Hepatocyte (in vitro differentiated cells): ENCODE data around the gene DAND5.

Experiments used
- EZH2phosphoT487 ChIP-seq: fragments of 200-600 bp; sonication (generic); IDR thresholded peaks from one replicate; pipeline ENCODE4 v1.6.1; 2018; ENCODE audit warnings: antibody characterized with exemption, mild to moderate bottlenecking, low read depth, moderate library complexity; ENCODE audit not compliant: unreplicated experiment, severe bottlenecking
- TF ChIP-seq, protein P1 (sequence below): fragments of 200-600 bp; sonication (generic); IDR thresholded peaks from 2 replicates; pipeline ENCODE4 v1.5.1; 2016; ENCODE audit warnings: antibody characterized with exemption, mild to moderate bottlenecking; ENCODE audit not compliant: poor library complexity

DNA sequence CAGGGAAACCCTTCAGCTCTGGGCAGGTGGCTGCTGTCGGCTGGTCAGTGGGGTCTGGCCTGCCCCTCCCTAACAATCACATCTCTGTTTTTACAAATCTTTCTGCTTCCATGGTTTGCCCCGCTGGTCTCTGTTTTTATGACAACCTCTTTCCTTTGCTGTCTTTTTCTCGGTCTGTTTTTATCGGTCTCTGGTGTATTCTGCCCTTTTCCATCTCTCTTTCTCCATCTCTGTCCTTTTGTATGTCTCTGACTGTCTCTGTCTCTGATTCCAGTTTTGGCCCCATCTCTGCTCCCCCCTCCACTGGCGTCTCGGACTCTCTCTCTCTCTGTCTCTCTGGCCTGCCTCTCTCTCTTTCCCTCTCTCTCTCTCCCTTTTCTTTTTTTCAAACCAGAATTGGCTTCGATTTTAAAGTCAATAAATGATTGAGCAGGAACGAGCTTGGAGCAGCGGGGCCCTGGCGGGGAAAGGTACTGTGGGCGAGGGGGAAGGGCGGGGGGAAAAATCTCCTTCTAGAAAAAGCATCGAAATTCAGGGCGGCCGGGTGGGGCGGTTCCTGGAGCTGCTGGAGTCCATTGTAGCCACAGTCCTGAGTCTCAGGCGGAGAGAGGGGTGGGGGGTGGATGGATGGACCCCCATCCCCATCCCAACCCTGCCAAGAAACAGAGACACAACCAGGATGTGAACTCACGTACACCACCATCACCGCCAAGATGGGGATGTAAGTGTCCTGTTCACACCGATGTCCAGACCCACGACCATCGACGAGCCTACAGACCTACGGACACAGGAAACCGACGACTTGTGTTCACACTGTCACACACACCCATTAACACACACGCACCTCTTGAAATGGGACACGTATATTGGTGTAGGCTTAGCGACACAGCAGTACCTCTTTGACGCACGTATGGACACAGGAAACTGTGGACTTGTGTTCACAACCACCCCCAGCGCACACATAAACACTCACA, 28.9 kb downstream of the DAND5 start:
- TF ChIP-seq, protein P1, sequence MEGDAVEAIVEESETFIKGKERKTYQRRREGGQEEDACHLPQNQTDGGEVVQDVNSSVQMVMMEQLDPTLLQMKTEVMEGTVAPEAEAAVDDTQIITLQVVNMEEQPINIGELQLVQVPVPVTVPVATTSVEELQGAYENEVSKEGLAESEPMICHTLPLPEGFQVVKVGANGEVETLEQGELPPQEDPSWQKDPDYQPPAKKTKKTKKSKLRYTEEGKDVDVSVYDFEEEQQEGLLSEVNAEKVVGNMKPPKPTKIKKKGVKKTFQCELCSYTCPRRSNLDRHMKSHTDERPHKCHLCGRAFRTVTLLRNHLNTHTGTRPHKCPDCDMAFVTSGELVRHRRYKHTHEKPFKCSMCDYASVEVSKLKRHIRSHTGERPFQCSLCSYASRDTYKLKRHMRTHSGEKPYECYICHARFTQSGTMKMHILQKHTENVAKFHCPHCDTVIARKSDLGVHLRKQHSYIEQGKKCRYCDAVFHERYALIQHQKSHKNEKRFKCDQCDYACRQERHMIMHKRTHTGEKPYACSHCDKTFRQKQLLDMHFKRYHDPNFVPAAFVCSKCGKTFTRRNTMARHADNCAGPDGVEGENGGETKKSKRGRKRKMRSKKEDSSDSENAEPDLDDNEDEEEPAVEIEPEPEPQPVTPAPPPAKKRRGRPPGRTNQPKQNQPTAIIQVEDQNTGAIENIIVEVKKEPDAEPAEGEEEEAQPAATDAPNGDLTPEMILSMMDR = no peak
- no peak for TF ChIP-seq EZH2phosphoT487
